HepG2 (cell line): ENCODE measurements around the gene TLL2. TPM values are rescaled to one million over a fixed set of nuclear protein-coding genes. Genes with fewer than 3 reads are reported as not detected.

ENCODE experiments used
- ATAC-seq: fragments of 200-7000 bp; cut with Tn5 transposase; 3 replicates; pipeline ENCODE4 v1.9.1; 2020; ENCODE audit warnings: mild to moderate bottlenecking, moderate library complexity
- BruUV-seq: library from RNA; stranded (reverse); fragments of 400-500 nt; replicated peaks from 2 replicates; lab custom pipeline; 2021; lab: Mats Ljungman, UMichigan
- CTCF ChIA-PET: fragments of 300-600 bp; formaldehyde crosslinking; extraction: SDS; loops from one replicate; lab custom pipeline; 2021; ENCODE audit warnings: low total read pairs, inconsistent platforms, low intra/inter-chr PET ratio; lab: Yijun Ruan, JAX
- POLR2A ChIA-PET: fragments of 350-600 bp; sonication (Branson Sonifier 250); formaldehyde crosslinking; loops from one replicate; lab custom pipeline; 2020; ENCODE audit warnings: antibody characterized with exemption, inconsistent platforms; lab: Yijun Ruan, JAX
- DNase-seq: peaks from one replicate; pipeline ENCODE4 v3.0.0-alpha.2; 2015; ENCODE audit warnings: low spot score
- FAIRE-seq: peaks from 3 replicates; lab custom pipeline; 2011; peaks lifted over from hg19 to GRCh38; lab: Jason Lieb, UNC
- H2AFZ ChIP-seq: one replicate; pipeline ENCODE4 v1.6.1; 2011; ENCODE audit warnings: low read length, inconsistent platforms
- H3K27ac ChIP-seq: fragments of 300-600 bp; 3 replicates; pipeline ENCODE4 v1.8.0; 2011; ENCODE audit warnings: mixed run types, mild to moderate bottlenecking, mixed read lengths, low read length, inconsistent platforms; ENCODE audit not compliant: insufficient read depth; ENCODE audit errors: extremely low read length
- H3K27me3 ChIP-seq, 2 experiments: fragments of 200-600 bp in 1 of 2; 2 replicates in 1 of 2; 3 replicates in 1 of 2; pipeline versions ENCODE4 v1.6.0 to v1.8.0; 2011; ENCODE audit warnings: low read length in 2 of 2, mild to moderate bottlenecking in 2 of 2, moderate library complexity in 2 of 2, inconsistent platforms in 1 of 2; ENCODE audit not compliant: insufficient read depth in 2 of 2, control insufficient read depth in 1 of 2
- H3K36me3 ChIP-seq, 2 experiments: fragments of 200-600 bp in 1 of 2; replicated peaks in 1 of 2; 2 replicates in 1 of 2; 3 replicates in 1 of 2; pipeline versions ENCODE4 v1.5.1 to v1.8.0; 2011; ENCODE audit warnings: low read length in 2 of 2, inconsistent platforms in 1 of 2; ENCODE audit not compliant: insufficient read depth in 2 of 2, control insufficient read depth in 1 of 2
- H3K4me1 ChIP-seq: 2 replicates; pipeline ENCODE4 v1.5.1; 2012; ENCODE audit warnings: low read length, inconsistent platforms; ENCODE audit not compliant: insufficient read depth
- H3K4me2 ChIP-seq: 2 replicates; pipeline ENCODE4 v1.6.0; 2011; ENCODE audit warnings: low read depth, low read length, inconsistent platforms
- H3K4me3 ChIP-seq, 3 experiments: fragments of 200-600 bp in 1 of 3; sonication (generic), shearing (Covaris generic) in 1 of 3; replicated peaks in 1 of 3; 2 replicates each; pipeline ENCODE4 v1.5.1; 2011 to 2016; ENCODE audit warnings: low read length in 3 of 3, inconsistent platforms in 2 of 3, low read depth in 2 of 3, mild to moderate bottlenecking in 2 of 3, control low read depth in 1 of 3, mixed read lengths in 1 of 3; ENCODE audit not compliant: insufficient read depth in 1 of 3
- H3K79me2 ChIP-seq: one replicate; pipeline ENCODE4 v1.6.1; 2011; ENCODE audit warnings: low read length, inconsistent platforms; ENCODE audit not compliant: insufficient read depth
- H3K9ac ChIP-seq: 2 replicates; pipeline ENCODE4 v1.6.0; 2011; ENCODE audit warnings: mild to moderate bottlenecking, low read depth, low read length, inconsistent platforms; ENCODE audit not compliant: insufficient read depth
- H3K9me3 ChIP-seq: 2 replicates; pipeline ENCODE4 v1.5.1; 2012; ENCODE audit warnings: mild to moderate bottlenecking, low read length
- H4K20me1 ChIP-seq: 2 replicates; pipeline ENCODE4 v1.6.0; 2011; ENCODE audit warnings: inconsistent platforms, mild to moderate bottlenecking, low read length, moderate library complexity; ENCODE audit not compliant: insufficient read depth
- MAF1 ChIP-seq: sonication (generic); formaldehyde crosslinking; IDR thresholded peaks from 2 replicates; pipeline ENCODE4 v1.5.0; 2020; ENCODE audit warnings: missing genetic modification reagents, borderline replicate concordance
- MAFG ChIP-seq: sonication (generic); formaldehyde crosslinking; IDR thresholded peaks from 2 replicates; pipeline ENCODE4 v1.5.1; 2020; ENCODE audit warnings: mild to moderate bottlenecking, missing genetic modification reagents
- MTA3 ChIP-seq: sonication (generic); formaldehyde crosslinking; IDR thresholded peaks from 2 replicates; pipeline ENCODE4 v1.4.0; 2020; ENCODE audit warnings: missing genetic modification reagents
- MYPOP ChIP-seq: sonication (generic); formaldehyde crosslinking; IDR thresholded peaks from 2 replicates; pipeline ENCODE4 v1.8.1; 2023; ENCODE audit warnings: mild to moderate bottlenecking, moderate library complexity, missing genetic modification reagents
- PTBP1 ChIP-seq: fragments of 200-400 bp; formaldehyde crosslinking; IDR thresholded peaks from 2 replicates; pipeline ENCODE4 v1.6.1; 2018; ENCODE audit warnings: low read length, low read depth; ENCODE audit not compliant: poor library complexity, severe bottlenecking
- SOX5 ChIP-seq: IDR thresholded peaks from 2 replicates; pipeline ENCODE4 v1.6.1; 2016; ENCODE audit warnings: borderline replicate concordance
- ZBTB38 ChIP-seq: sonication (generic); formaldehyde crosslinking; IDR thresholded peaks from 2 replicates; pipeline ENCODE4 v1.5.1; 2020; ENCODE audit warnings: mild to moderate bottlenecking, missing genetic modification reagents
- ZNF18 ChIP-seq: sonication (generic); formaldehyde crosslinking; IDR thresholded peaks from 2 replicates; pipeline ENCODE4 v1.8.0; 2022; ENCODE audit warnings: mild to moderate bottlenecking, missing genetic modification reagents; ENCODE audit not compliant: insufficient replicate concordance
- ZNF552 ChIP-seq: sonication (generic); formaldehyde crosslinking; IDR thresholded peaks from 2 replicates; pipeline ENCODE4 v1.9.0; 2022; ENCODE audit warnings: missing genetic modification reagents, mild to moderate bottlenecking, borderline replicate concordance
- WGBS: methylation state at CpG from one replicate; pipeline ENCODE4 v1.1.6; 2017; ENCODE audit warnings: low lambda C conversion rate; 5-methylcytosine and 5-hydroxymethylcytosine counted together
- in situ Hi-C: cut with HindIII; loops from 2 replicates; pipeline ENCODE4 v1.10.0; 2017; ENCODE audit warnings: low pct_unique_long_range_greater_than_20kb; ENCODE audit not compliant: extremely low pct_ligation_motif_present
- intact Hi-C: fragments of 100-400 bp; cut with micrococcal nuclease; formaldehyde crosslinking; loops from one replicate; pipeline ENCODE4 v1.10.0; 2022; ENCODE audit not compliant: unreplicated experiment
- polyA plus RNA-seq, 8 experiments: library from polyadenylated mRNA; depleted of rRNA in 3 of 8; stranded (reverse) in 7 of 8; unstranded in 1 of 8; fragments of >200 nt; fragmentation: Illumina TruSeq in 4 of 8; extraction: Trizol in 4 of 8; gene quantifications; 2 replicates each; pipeline versions ENCODE4 v1.2.1 to v1.2.3, GENCODE V29; 2011 to 2016; ENCODE audit warnings: low read depth in 4 of 8, missing spikeins in 1 of 8, mixed read lengths in 1 of 8; ENCODE audit not compliant: insufficient read depth in 1 of 8
- total RNA-seq, 5 experiments: library from RNA; depleted of rRNA; stranded (reverse); fragments of >200 nt; fragmentation: Illumina TruSeq; extraction: Trizol; gene quantifications; 2 replicates each; pipeline ENCODE4 v1.2.3, GENCODE V29; 2016; ENCODE audit warnings: low read depth in 1 of 5

TLL2 gene
- total and polyA plus RNA-seq, 2 of the 13 experiments (the other 11 are each of a cell fraction or from before 2014, with no cell fraction given) = 0.09 TPM; not detected in 1

- no peak for FAIRE-seq
- no TSS peak for BruUV-seq
- intact Hi-C loops = no loop called here
- no peak overlapping the region for H3K9ac ChIP-seq
- no peaks in the 10 kb centered on the region for H3K36me3 ChIP-seq
- no peak for ATAC-seq
- in situ Hi-C loops = no loop called here
- CTCF ChIA-PET = no interaction called here
- POLR2A ChIA-PET = no interaction called here
- H3K4me3 ChIP-seq = no peak overlapping the region
- H3K4me1 ChIP-seq = peaks cover 24% of the 10 kb centered on the region
- no peak for TF ChIP-seq MAFG (CRISPR knock-in tag)
- TF ChIP-seq ZBTB38 (CRISPR knock-in tag) = no peak
- TF ChIP-seq MTA3 (CRISPR knock-in tag) = no peak
- no peak for TF ChIP-seq MAF1 (CRISPR knock-in tag)
- no peak for TF ChIP-seq ZNF18 (CRISPR knock-in tag)
- no peak for TF ChIP-seq PTBP1
- no peak for TF ChIP-seq MYPOP (CRISPR knock-in tag)
- TF ChIP-seq ZNF552 = no peak
- TF ChIP-seq SOX5 (CRISPR knock-in tag) = no peak
- H3K27ac ChIP-seq = no peak overlapping the region
- DNase-seq = no peak
- H3K79me2 ChIP-seq = no peaks in the 10 kb centered on the region
- WGBS = 10% methylated on average over 1 of the region's 1 CpG
- H3K9me3 ChIP-seq = no peaks in the 10 kb centered on the region
- no peaks in the 10 kb centered on the region for H4K20me1 ChIP-seq
- H2AFZ ChIP-seq = no peak overlapping the region
- peaks cover 0 to 21% of the 10 kb centered on the region in 2 experiments; a peak in 1 of 5 replicates for H3K27me3 ChIP-seq
- no peak overlapping the region for H3K4me2 ChIP-seq
These were observed 98.4 kb downstream of the TLL2 start for GRCh38 chr10:96415150-96415890.
